IMR-90 (cell line): ENCODE data around the gene DISC1.

Experiments
- CTCF ChIP-seq: conservative IDR thresholded peaks from 2 replicates; pipeline ENCODE4 v1.5.1; 2012; ENCODE audit warnings: mild to moderate bottlenecking, low read depth, low read length, improper control_type of control experiment
- FOS ChIP-seq: fragments of 150-350 bp; IDR thresholded peaks from 2 replicates; pipeline ENCODE4 v1.6.1; 2016; ENCODE audit warnings: low read depth, low read length
- SMC3 ChIP-seq: fragments of 150-350 bp; IDR thresholded peaks from 2 replicates; pipeline ENCODE4 v1.6.1; 2016; ENCODE audit warnings: low read depth, mild to moderate bottlenecking, antibody characterized with exemption, low read length, moderate library complexity

GRCh38 chr1:231666937-231667608, 40.5 kb downstream of the DISC1 start:
- TF ChIP-seq CTCF = no peak
- no peak for TF ChIP-seq SMC3
- no peak for TF ChIP-seq FOS
